ENCODE measurements around the gene CDK5RAP2. TPM values are rescaled to one million over a fixed set of nuclear protein-coding genes. Genes with fewer than 3 reads are reported as not detected.

CDK5RAP2 gene
- total RNA-seq, 4 donors from 2014 or later, result 57.4 to 86.3 (median 70.3) TPM

GRCh38 chr9:120431268-120431667 is 148.7 kb downstream of the CDK5RAP2 start:
- no peak overlapping the region for H3K4me3 ChIP-seq
- DNase-seq (no peak), ATAC-seq (no peak)
- intact Hi-C loops (cut with DNase I; ENCODE audit: low total_unique reads), result no loop called here
- in situ Hi-C loops (cut with MboI; ENCODE audit: low sequenced_read_pairs in 4 of 4), result no loop called here
- H3K9me3 ChIP-seq, result no peaks in the 10 kb centered on the region
- no peak overlapping the region for H3K27ac ChIP-seq
- peaks cover 14 to 16% of the 10 kb centered on the region in 2 donors for H3K4me1 ChIP-seq
- H3K27me3 ChIP-seq, result no peaks in the 10 kb centered on the region
- no peak for TF ChIP-seq CTCF (IDR thresholded peaks at IDR 0.05 in 4 of 5, conservative IDR thresholded peaks at IDR 0.05 in 1 of 5)
- no peak for TF ChIP-seq POLR2A (IDR thresholded peaks at IDR 0.05)
- no peaks in the 10 kb centered on the region for H3K36me3 ChIP-seq

- no peaks in the 10 kb centered on the region for H3K27me3 ChIP-seq
- DNase-seq, result no peak
- in situ Hi-C loops (cut with MboI; ENCODE audit: low sequenced_read_pairs in 4 of 4), result no loop called here
- no peaks in the 10 kb centered on the region for H3K9me3 ChIP-seq
- H3K4me3 ChIP-seq, result no peak overlapping the region
- H3K36me3 ChIP-seq, result peaks cover 0 to 15% of the 10 kb centered on the region in 2 donors
- ATAC-seq, result no peak
- H3K27ac ChIP-seq, result no peak overlapping the region
- intact Hi-C loops (cut with DNase I; ENCODE audit: low total_unique reads), result no loop called here
- no peaks in the 10 kb centered on the region for H3K4me1 ChIP-seq
- TF ChIP-seq POLR2A (IDR thresholded peaks at IDR 0.05) (no peak), CTCF (IDR thresholded peaks at IDR 0.05 in 4 of 5, conservative IDR thresholded peaks at IDR 0.05 in 1 of 5) (no peak)
Observed at GRCh38 chr9:120424248-120424647, 155.7 kb downstream of the CDK5RAP2 start.

- Histone ChIP-seq H3K4me1 (no peaks in the 10 kb centered on the region), H3K36me3 (peaks cover 0 to 19% of the 10 kb centered on the region in 2 donors), H3K27ac (no peak overlapping the region), H3K9me3 (no peaks in the 10 kb centered on the region), H3K27me3 (no peaks in the 10 kb centered on the region), H3K4me3 (no peak overlapping the region)
- in situ Hi-C loops (cut with MboI; ENCODE audit: low sequenced_read_pairs in 4 of 4) (no loop called here), intact Hi-C loops (cut with DNase I; ENCODE audit: low total_unique reads) (no loop called here)
- ATAC-seq (no peak), DNase-seq (no peak)
- TF ChIP-seq CTCF (IDR thresholded peaks at IDR 0.05 in 4 of 5, conservative IDR thresholded peaks at IDR 0.05 in 1 of 5) (no peak), POLR2A (IDR thresholded peaks at IDR 0.05) (no peak)
Observed at GRCh38 chr9:120423812-120424211, 156.2 kb downstream of the CDK5RAP2 start.

- in situ Hi-C loops (cut with MboI; ENCODE audit: low sequenced_read_pairs in 4 of 4) (no loop called here), intact Hi-C loops (cut with DNase I; ENCODE audit: low total_unique reads) (no loop called here)
- H3K36me3 ChIP-seq, result peaks cover 0 to 21% of the 10 kb centered on the region in 2 donors
- no peaks in the 10 kb centered on the region for H3K9me3 ChIP-seq
- no peak for TF ChIP-seq POLR2A (IDR thresholded peaks at IDR 0.05)
- no peak for TF ChIP-seq CTCF (IDR thresholded peaks at IDR 0.05 in 4 of 5, conservative IDR thresholded peaks at IDR 0.05 in 1 of 5)
- H3K4me1 ChIP-seq, result no peaks in the 10 kb centered on the region
- DNase-seq, result no peak
- H3K27me3 ChIP-seq, result no peaks in the 10 kb centered on the region
- no peak for ATAC-seq
- no peak overlapping the region for H3K4me3 ChIP-seq
- H3K27ac ChIP-seq, result no peak overlapping the region
Observed at GRCh38 chr9:120421977-120422376, 158.0 kb downstream of the CDK5RAP2 start.

GRCh38 chr9:120418315-120418714 is 161.7 kb downstream of the CDK5RAP2 start:
- Histone ChIP-seq H3K9me3 (no peaks in the 10 kb centered on the region), H3K36me3 (peaks cover 0 to 21% of the 10 kb centered on the region in 2 donors), H3K4me1 (peaks cover 0 to under 1% of the 10 kb centered on the region in 2 donors), H3K27ac (no peak overlapping the region), H3K27me3 (no peaks in the 10 kb centered on the region), H3K4me3 (no peak overlapping the region)
- in situ Hi-C loops (cut with MboI; ENCODE audit: low sequenced_read_pairs in 4 of 4) (loop anchor here in 1 of 4 donors (10.0 kb wide), 1 partner anchor 56 kb away; no protein-coding TSS in a partner anchor), intact Hi-C loops (cut with DNase I; ENCODE audit: low total_unique reads) (no loop called here)
- ATAC-seq, result no peak
- DNase-seq, result no peak
- TF ChIP-seq POLR2A (IDR thresholded peaks at IDR 0.05) (no peak), CTCF (IDR thresholded peaks at IDR 0.05 in 4 of 5, conservative IDR thresholded peaks at IDR 0.05 in 1 of 5) (no peak)
